Measurements from ENCODE around the gene NOTCH3.

Gene NOTCH3

GRCh38 chr19:15123031-15123890 lies 77.5 kb downstream of the NOTCH3 start:
- DNase-seq (ENCODE audit: low read depth, low spot score), result no peak

DNA sequence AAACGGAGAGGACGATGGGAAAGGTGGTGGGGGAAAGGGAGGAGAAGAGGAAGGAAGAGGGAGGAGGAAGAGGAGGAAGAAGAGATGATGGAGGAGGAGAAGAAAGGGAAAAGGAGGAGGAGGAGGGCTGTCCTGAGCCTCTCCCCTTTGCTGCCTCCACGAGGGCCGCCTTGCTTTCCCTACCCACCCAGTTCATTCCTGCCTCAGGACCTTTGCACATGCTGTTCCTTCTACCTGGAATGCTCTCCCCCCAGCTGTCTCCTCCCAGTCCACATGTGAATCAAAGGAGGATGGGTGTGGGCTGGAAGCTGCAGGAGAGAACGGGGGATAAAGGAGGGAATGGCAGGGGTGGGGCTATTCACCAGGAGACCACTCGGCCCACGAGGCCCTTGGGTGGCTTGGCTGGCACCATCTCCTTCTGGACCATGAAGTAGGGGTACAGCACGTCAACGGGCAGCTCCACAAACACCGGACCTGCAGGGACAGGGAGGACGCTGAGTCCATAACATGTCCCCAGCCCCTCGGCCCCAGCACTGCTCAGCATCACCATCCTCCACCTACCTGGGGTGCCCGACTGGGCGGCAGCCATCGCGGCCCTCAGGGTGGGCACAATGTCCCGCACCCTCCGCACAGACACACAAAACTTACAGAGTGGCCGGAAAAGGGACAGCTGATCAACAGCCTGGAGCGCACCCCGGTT lies 78.3 kb downstream of the NOTCH3 start:
- no peak for DNase-seq (ENCODE audit: low read depth, low spot score)

- DNase-seq (ENCODE audit: low read depth, low spot score), result no peak
Observed at GRCh38 chr19:15120135-15121026, 80.4 kb downstream of the NOTCH3 start.

- DNase-seq (ENCODE audit: low read depth, low spot score), result no peak
Observed at GRCh38 chr19:15118789-15119494, 81.9 kb downstream of the NOTCH3 start.

GRCh38 chr19:15118248-15118647 lies 82.5 kb downstream of the NOTCH3 start:
- DNase-seq (ENCODE audit: low read depth, low spot score), result no peak

GRCh38 chr19:15116856-15117255 lies 83.9 kb downstream of the NOTCH3 start:
- DNase-seq (ENCODE audit: low read depth, low spot score), result no peak

DNA sequence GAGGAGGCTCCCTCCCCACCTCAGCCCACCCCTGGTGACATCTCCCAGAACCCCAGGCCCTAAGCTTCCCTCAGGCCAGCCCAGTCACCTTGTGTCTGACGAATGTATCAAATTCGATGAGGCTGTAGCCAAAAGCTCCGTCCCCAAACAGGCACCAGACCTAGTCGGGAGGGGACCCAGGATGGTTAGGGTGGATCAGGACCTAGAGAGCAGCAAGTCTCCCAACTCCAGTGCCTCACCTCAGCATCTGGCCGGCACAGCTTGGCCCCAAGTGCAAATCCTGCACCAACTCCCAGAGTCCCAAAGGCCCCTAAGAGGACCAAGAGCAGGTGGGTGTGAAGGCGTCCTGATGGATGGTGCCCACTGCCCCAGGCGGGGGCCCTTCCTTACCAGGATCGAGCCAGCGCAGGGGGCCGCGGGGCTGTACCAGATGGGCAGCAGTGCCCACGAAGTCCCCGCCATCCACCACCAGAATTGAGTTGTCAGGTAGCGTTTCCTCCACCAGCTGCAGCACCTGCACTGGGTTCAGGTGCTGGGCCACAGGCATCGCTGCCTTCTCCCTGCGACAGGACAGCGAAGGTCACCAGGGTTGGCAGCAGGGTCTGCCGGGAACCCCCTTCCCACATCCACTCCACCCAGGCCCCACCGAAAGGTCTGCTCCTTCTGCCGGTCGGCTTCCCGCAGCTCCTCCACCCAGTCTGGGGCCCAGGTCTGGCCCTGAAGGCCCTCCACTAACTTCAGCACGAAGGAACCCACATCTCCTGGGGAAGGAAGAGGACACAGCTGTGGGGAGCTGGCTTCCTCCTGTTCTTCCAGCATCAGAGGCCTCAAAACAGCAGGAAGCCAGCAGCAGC lies 84.8 kb downstream of the NOTCH3 start:
- no peak for DNase-seq (ENCODE audit: low read depth, low spot score)

DNA sequence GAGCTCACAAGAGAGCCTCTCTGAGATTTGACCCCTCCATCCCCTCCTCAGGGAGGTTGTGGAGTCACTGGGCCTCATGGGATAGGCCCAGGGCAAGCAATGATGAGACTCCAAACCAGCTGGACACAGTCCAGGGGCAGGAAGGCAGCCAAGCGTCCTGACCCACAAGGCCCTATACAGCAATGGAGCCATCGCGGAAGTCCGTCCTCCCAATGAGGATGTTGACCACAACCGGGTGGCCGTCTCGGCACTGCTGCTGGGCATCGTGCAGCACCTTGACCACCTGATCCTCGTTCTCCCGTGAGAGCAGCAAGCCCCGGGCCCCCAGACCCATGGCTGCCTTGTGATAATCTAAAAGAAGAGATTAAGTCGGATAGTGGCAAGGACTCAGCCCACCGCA lies 85.7 kb downstream of the NOTCH3 start:
- DNase-seq (ENCODE audit: low read depth, low spot score), result no peak

- DNase-seq (ENCODE audit: low read depth, low spot score), result no peak
Observed at GRCh38 chr19:15114153-15114540, 86.6 kb downstream of the NOTCH3 start.

DNA sequence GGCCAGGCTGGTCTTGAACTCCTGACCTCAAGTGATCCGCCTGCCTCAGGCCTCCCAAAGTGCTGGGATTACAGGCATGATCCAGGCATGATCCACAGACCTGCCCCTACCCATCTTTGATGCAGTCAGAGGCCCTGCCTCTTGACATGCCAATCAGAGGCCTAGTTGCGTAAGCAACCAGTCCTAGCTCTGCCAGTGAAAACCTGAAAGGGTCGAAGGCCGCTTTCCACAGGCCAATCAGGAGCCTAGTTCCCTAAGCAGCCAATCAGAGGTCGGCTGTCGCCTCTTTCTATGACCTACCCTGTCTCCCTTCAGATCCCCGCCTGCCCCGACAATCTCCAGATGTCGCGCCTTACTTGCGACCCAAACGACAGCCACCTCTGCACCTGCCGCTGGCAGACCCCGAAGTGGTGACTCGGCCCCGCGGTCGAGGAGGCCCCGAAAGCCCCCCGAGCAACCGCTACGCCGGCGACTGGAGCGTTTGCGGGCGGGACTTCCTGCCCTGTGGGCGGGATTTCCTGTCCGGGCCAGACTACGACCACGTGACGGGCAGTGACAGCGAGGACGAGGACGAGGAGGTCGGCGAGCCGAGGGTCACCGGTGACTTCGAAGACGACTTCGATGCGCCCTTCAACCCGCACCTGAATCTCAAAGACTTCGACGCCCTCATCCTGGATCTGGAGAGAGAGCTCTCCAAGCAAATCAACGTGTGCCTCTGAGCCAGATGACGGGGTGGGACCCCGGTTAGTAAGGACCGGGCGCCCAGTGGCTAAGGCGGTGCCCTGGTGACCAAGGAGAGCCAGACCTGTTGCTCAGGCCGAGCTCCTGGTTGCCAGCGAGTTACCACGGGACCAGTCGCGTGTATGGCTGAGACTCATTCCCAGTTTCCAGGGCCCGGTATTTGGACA lies 87.3 kb downstream of the NOTCH3 start:
- DNase-seq (ENCODE audit: low read depth, low spot score), result no peak

DNA sequence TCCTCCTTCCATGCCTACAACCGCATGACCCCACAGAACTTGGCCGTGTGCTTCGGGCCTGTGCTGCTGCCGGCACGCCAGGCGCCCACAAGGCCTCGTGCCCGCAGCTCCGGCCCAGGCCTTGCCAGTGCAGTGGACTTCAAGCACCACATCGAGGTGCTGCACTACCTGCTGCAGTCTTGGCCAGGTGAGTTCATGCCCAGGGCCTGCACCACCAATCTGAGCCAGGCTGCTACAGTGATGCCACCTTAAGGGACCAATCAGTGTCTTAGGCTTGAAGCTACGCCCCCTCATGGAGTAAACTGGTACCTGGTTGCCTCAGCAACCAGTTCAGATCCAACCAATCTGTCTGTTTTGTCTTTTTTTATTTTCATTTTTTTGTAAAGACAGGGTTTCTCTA lies 88.4 kb downstream of the NOTCH3 start:
- DNase-seq (ENCODE audit: low read depth, low spot score), result no peak

- DNase-seq (ENCODE audit: low read depth, low spot score), result no peak
Observed at GRCh38 chr19:15111758-15112157, 89.0 kb downstream of the NOTCH3 start.

- no peak for DNase-seq (ENCODE audit: low read depth, low spot score)
Observed at GRCh38 chr19:15110418-15110815, 90.4 kb downstream of the NOTCH3 start.

DNA sequence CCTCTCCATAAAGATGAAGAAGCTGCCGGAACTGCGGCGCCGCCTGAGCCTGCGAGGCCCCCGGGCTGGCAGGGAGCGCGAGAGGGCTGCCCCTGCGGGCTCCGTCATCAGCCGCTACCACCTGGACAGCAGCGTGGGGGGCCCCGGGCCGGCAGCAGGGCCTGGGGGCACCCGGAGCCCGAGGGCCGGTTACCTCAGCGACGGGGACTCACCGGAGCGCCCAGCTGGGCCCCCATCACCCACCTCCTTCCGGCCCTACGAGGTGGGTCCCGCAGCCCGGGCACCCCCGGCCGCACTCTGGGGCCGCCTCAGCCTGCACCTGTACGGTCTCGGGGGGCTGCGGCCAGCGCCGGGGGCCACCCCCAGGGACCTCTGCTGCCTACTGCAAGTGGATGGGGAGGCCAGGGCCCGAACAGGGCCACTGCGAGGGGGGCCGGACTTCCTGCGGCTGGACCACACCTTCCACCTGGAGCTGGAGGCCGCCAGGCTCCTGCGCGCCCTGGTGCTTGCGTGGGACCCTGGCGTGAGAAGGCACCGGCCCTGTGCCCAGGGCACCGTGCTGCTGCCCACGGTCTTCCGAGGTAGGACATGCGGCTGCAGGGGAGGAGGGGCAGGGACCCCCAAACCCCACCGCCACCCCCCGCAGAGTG lies 90.9 kb downstream of the NOTCH3 start:
- no peak for DNase-seq (ENCODE audit: low read depth, low spot score)

Data from iPS DF 19.7 (cell line).